AG09309 (cell line): ENCODE data around the gene ICAM1.

Experiments used
- DNase-seq: peaks from one replicate; pipeline ENCODE4 v3.0.0-alpha.2; 2010; ENCODE audit warnings: low read depth
- H3K4me3 ChIP-seq: 2 replicates; pipeline ENCODE4 v1.5.1; 2011; ENCODE audit warnings: mild to moderate bottlenecking, low read depth, low read length, moderate library complexity; ENCODE audit not compliant: control insufficient read depth
- TF ChIP-seq, protein P1 (sequence below): IDR thresholded peaks from 2 replicates; pipeline ENCODE4 v1.5.1; 2011; ENCODE audit warnings: mild to moderate bottlenecking, low read depth, low read length, inconsistent platforms; ENCODE audit not compliant: insufficient read depth, control insufficient read depth; ENCODE audit errors: missing control alignments

ICAM1 gene

GRCh38 chr19:10246511-10246910 is 24.4 kb upstream of the ICAM1 start:
- TF ChIP-seq, protein P1, sequence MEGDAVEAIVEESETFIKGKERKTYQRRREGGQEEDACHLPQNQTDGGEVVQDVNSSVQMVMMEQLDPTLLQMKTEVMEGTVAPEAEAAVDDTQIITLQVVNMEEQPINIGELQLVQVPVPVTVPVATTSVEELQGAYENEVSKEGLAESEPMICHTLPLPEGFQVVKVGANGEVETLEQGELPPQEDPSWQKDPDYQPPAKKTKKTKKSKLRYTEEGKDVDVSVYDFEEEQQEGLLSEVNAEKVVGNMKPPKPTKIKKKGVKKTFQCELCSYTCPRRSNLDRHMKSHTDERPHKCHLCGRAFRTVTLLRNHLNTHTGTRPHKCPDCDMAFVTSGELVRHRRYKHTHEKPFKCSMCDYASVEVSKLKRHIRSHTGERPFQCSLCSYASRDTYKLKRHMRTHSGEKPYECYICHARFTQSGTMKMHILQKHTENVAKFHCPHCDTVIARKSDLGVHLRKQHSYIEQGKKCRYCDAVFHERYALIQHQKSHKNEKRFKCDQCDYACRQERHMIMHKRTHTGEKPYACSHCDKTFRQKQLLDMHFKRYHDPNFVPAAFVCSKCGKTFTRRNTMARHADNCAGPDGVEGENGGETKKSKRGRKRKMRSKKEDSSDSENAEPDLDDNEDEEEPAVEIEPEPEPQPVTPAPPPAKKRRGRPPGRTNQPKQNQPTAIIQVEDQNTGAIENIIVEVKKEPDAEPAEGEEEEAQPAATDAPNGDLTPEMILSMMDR, result no peak
- no peak overlapping the region for H3K4me3 ChIP-seq
- no peak for DNase-seq

- peak within 1 kb of the TSS; percentile 91 for H3K4me3 ChIP-seq
- TF ChIP-seq, protein P1, result no peak
- DNase-seq, result peak; percentile 94
These were observed 18.9 kb upstream of the ICAM1 start, which contains the start of gene MRPL4 for GRCh38 chr19:10251792-10252694. TSS of gene MRPL4 (plus strand) at chr19:10252214. CDS start at chr19:10252254, 40 bp downstream.

DNA sequence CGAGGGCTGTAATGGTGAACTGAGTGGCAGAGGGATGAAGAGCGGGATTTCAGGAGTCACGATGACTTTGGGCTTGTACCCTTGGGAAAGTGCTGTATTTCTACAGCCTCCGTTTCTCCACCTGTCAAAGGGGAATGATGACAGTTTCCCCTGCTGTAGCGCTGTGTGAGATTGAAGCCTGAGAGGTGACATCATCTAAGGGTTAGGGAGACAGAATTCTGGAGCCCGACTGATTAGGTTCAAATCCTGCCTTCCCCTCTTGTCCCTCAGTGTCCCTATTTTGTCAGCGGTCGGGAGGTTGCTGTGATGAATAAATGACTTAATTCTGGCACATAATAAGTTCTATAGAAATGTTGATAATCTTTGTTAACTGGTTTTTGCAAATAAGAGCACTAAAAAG is 18.2 kb upstream of the ICAM1 start:
- TF ChIP-seq, protein P1, result no peak
- peak overlapping the region; percentile 91 for H3K4me3 ChIP-seq
- no peak for DNase-seq

GRCh38 chr19:10254244-10254643 is 16.7 kb upstream of the ICAM1 start:
- TF ChIP-seq, protein P1, result no peak
- H3K4me3 ChIP-seq, result no peak overlapping the region

GRCh38 chr19:10255358-10255757 is 15.6 kb upstream of the ICAM1 start:
- DNase-seq, result no peak
- H3K4me3 ChIP-seq, result no peak overlapping the region
- TF ChIP-seq, protein P1, result no peak

More at GRCh38 chr19:10254244-10254643, 16.7 kb upstream of the ICAM1 start:
- DNase-seq, result no peak

GRCh38 chr19:10256551-10256950 is 14.4 kb upstream of the ICAM1 start:
- TF ChIP-seq, protein P1, result no peak
- H3K4me3 ChIP-seq, result no peak overlapping the region
- DNase-seq, result no peak
